GM18873 (cell line): ENCODE data around the gene CACNG4.
"Not testable (repeated sequence)": the region's sequence is repeated elsewhere in the genome, so short reads cannot be mapped to it uniquely, and the experiment has no call there.

ENCODE experiments used
- ATAC-seq: cut with Tn5 transposase; IDR thresholded peaks from one replicate; pipeline ENCODE4 v1.9.1; 2021; ENCODE audit warnings: mild to moderate bottlenecking, moderate library complexity, moderate number of reproducible peaks; ENCODE audit not compliant: unreplicated experiment, low FRiP score

The CACNG4 gene

GRCh38 chr17:67038861-67039365 is 74.4 kb downstream of the CACNG4 start:
- ATAC-seq: no peak

GRCh38 chr17:67040652-67041051 is 76.1 kb downstream of the CACNG4 start:
- no peak for ATAC-seq

GRCh38 chr17:67041119-67041518 is 76.6 kb downstream of the CACNG4 start:
- ATAC-seq: not testable (repeated sequence)

- no peak for ATAC-seq
These were observed 77.0 kb downstream of the CACNG4 start for GRCh38 chr17:67041531-67041930.

GRCh38 chr17:67041941-67042899 is 77.7 kb downstream of the CACNG4 start:
- no peak for ATAC-seq

- no peak for ATAC-seq
These were observed 78.8 kb downstream of the CACNG4 start for GRCh38 chr17:67043283-67043682.

GRCh38 chr17:67044016-67044772 is 79.7 kb downstream of the CACNG4 start, which contains the start of gene CACNG1:
Gene CACNG1 (plus strand): TSS chr17:67044554. CDS start chr17:67044661, 107 bp downstream.
- no peak for ATAC-seq

- ATAC-seq: no peak
These were observed 80.4 kb downstream of the CACNG4 start for GRCh38 chr17:67044940-67045339.

GRCh38 chr17:67046398-67046797 is 81.9 kb downstream of the CACNG4 start:
- no peak for ATAC-seq

- ATAC-seq: no peak
These were observed 82.9 kb downstream of the CACNG4 start for GRCh38 chr17:67047382-67047781.

- ATAC-seq: no peak
These were observed 84.7 kb downstream of the CACNG4 start for GRCh38 chr17:67049025-67049739.

- ATAC-seq: no peak
These were observed 85.6 kb downstream of the CACNG4 start for GRCh38 chr17:67050066-67050465.

GRCh38 chr17:67050471-67051154 is 86.1 kb downstream of the CACNG4 start:
- no peak for ATAC-seq

GRCh38 chr17:67051155-67051538 is 86.6 kb downstream of the CACNG4 start:
- no peak for ATAC-seq

GRCh38 chr17:67051837-67052236 is 87.3 kb downstream of the CACNG4 start:
- peak; percentile 45 for ATAC-seq

GRCh38 chr17:67052720-67053437 is 88.4 kb downstream of the CACNG4 start:
- no peak for ATAC-seq

- ATAC-seq: no peak
These were observed 89.0 kb downstream of the CACNG4 start for GRCh38 chr17:67053438-67054000.

- ATAC-seq: no peak
These were observed 89.6 kb downstream of the CACNG4 start for GRCh38 chr17:67054011-67054591.

GRCh38 chr17:67054608-67055007 is 90.1 kb downstream of the CACNG4 start:
- no peak for ATAC-seq
